GM19438 (cell line): ENCODE data around the gene PRSS50.

Source experiments
- ATAC-seq: cut with Tn5 transposase; IDR thresholded peaks from one replicate; pipeline ENCODE4 v1.9.1; 2021; ENCODE audit warnings: low read depth; ENCODE audit not compliant: unreplicated experiment

Gene PRSS50

GRCh38 chr3:46729038-46729437 lies 11.4 kb upstream of the PRSS50 start:
- no peak for ATAC-seq

DNA sequence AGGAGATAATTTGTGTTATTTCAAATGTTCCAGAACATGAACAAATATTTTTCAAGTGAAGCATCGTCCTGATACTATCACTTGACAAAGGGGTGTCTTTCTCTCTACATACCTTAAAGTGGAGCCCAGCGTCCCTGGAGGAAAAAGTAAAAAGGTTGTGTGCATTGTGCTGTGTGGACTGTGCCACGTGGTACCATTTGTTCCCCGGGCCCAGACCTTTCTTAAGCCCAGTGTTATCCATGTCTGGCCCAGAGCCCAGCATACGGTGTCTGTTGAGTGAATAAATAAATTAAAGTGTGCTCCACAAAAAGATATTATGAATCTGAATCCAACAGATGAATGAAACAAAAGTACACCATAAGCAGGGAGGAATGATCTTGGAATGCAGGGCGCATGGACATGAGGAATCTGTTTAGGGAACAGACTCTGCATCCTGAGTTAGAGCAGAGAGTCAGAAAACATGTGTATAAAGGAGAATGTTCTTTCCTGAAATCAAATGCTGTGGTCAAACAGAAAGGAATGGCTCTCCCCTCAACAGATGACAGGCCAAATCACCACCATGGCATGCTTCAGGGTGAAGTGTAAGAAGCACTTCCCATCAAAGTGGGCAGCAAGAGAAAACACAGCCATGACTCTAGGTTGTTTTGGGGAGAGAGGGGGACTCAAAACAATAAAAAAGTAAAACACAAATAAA lies 8.1 kb upstream of the PRSS50 start:
- no peak for ATAC-seq

DNA sequence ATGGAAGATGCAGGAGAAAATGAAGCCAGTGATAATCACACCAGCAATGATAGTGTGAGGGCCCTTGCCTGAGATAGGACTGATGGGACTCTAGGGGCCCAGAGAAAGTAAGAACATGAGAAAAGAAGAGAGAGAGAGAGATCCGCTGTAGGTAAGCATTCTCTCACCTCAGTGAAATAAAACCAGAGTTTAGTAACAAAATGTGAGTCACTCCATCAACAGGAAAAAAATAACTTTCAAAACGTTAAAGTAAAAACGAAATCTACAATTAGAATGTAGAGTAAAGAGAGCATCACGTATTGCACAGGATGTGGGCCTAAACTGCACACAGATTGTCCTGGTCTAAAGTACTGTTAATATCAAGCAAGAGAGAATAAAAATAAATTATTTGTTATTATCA lies 6.8 kb upstream of the PRSS50 start:
- no peak for ATAC-seq

DNA sequence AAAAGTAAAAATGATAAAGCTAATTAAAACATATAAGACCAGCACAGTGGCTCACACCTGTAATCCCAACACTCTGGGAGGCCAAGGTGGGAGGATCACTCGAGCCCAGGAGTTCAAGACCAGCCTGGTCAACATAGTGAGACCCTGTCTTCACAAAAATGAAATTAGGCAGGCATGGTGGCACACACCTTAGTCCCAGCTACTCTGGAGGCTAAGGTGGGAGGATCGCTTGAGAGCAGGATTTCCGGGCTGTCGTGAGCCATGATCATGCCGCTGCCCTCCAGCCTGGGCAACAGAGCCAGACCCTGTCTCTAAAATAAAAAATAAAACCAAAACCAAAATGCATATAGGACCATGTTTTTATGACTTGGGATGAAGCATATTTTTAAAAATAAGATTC lies 4.8 kb upstream of the PRSS50 start:
- ATAC-seq: no peak

DNA sequence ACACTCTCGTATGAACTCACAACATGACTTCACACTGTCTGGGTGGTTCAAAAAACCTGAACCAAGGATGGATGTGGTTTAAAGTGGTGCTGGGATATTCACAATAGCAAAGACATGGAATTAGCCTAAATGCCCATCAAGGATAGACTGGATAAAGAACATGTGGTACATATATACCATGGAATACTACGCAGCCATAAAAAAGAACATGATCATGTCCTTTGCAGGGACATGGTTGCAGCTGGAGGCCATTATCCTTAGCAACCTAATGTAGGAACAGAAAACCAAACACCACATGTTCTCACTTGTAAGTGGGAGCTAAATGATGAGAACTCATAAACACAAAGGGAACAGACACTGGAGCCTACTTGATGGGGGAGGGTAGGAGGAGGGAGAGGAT lies 3.3 kb upstream of the PRSS50 start:
- no peak for ATAC-seq

DNA sequence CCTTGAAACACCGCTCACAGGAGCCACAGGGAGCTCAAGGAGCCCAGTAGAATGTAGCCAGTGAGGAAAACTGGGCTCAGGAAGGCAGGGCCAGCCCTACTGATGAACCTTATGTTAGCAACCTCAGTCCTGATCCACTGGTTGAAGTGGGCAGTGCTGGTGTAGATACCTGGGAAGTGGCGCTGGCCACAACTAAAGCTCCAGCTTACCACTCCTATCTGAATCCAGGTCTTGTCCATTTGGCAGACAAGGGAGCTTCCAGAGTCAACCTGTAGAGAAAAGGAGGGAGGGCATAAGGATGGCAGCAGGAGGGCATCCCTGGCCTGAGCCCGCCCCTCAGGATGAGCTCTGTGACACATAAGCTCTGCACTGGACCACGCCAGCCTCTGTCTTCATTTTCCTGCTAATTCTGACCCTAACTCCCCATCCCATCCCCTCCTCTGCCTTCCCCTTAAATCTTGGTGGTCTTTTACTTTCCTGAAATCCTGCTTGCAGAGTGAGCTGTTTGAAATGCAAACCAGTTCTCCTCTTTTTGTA lies 2.1 kb upstream of the PRSS50 start:
- ATAC-seq: no peak

DNA sequence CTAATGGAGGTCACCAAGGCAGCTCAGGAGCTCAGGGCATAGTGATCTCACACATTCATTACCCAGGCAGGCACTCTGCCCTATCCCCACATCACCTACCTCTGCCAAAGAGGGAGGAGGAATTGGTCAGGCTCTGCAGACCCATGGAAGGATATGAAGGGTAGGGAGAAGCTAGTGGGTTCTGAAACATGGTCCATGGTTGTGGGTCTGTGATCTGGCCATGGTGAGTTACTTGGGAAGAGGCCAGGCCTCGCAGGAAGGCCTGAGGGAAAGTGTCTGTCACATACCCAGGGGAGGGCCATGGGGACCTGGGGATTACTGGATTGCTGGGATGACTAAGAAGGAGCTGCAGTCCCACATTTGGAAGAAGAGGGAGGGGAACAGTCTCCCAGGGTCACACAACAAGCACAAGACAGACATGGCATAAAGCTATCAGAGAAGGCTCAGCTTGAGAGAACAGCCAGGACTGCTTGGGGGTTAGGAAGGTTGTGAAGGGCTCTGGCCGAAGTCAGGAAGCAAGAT lies 1.4 kb upstream of the PRSS50 start:
- no peak for ATAC-seq

DNA sequence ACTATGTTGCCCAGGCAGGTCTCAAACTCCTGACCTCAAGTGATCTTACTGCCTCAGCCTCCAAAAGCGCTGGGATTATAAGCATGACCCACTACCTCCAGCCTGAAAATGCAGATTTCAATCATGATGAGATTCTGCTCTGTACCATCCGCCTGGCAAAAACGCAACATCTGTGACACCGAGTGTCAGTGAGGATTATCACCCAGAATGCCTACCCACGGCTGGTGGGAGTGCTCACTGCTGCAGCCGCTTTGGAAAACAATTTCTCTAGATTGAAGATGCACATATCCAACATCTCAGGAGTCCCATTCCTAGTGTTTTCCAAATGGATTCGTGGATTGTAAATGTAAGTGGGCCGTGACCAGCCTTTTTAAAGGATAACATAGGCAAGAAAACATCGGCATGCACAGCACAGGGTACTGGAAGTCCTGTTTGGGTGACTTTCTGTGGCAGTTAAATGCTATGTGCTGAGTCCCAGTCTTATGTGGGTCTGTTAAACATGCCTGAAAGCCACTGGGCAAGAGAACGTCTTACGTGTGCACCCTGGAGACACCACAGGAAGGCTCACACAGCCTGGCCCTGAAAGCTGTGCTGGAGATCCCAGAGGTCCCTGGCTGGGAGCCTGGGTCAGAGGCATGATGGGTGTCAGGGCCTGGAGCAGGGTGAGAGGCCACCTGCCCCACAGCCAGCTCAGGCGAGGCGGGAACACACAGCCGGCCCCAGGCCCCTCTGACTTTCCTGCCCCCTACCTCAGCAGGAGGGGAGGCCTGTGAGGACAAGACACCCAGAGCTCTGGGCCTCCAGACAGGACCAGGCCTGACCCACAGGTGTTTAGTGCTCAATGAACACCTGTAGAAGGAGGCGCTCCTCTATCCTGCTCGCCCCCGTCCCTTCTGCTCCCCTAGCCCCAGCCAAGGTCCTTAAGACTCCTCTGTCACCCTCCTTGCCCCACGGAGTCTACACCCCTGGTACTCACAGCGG lies 918 bp downstream of the PRSS50 start:
- no peak for ATAC-seq

DNA sequence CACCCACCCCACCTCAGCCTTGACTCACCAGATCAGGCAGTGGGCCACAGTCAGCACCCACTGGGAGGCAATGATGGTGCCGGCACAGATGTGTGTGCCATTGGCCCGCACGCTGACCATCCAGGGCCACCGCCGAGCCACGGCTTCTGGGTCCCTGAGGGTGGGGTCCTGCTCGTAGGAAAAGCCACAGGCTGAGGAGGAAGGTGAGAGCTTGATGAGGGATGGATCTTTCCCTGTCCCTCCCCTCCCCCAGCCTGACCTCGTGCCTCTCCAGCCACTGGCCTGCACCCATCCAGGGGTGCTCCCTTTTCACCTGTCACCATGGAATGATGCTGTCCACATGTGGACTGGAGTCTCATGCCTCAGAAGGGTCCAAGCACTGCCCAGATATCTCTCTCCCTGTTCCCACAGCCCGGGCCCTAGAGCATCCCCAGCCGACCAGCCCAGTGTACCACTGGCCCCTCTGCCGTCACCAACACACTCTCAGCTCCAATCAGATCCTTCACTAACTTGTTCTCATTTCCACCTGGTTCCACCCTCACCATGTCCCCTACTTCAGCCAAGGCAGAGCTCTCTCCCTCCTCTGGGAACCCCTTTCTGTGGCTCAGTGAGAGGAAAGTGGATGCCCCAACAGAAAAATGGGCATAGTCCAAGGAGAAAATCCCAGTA lies 2.0 kb downstream of the PRSS50 start:
- no peak for ATAC-seq

DNA sequence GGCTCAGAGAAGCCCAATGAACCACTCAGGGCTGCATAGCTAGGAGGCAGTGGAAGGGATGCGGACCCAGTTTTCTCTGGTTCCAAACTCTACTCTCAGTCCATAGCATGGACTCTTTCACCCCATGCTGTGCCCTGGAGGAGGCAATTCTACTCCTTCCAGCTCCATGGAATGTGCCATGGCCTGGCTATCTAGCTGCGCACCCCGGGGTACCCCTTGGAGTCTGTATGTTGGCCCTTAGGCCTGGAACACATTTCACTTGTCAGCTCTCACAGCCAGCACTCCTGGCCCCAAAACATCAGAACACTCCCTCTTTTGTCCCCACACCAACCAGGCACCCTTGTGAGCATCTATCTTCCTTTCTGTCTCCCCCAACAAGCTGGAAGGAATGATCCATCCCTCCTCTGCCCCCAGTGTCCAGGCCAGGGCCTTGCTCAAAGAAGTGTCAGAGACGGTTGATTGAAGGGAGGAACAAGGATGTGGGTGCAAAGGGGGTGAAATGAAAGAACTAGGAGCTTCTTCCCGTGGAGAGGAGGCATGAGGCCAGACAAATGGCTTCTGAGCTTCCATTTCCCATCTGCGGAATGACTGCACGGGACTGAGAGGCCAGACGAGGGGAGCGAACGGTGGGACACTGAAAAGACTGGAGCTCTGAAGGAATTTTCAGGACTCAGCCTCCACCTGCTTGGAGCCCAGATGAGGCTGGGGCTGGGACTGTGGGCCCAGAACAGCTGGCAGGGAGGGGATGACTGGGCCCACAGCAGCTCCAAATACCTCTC lies 2.8 kb downstream of the PRSS50 start:
- ATAC-seq: no peak

DNA sequence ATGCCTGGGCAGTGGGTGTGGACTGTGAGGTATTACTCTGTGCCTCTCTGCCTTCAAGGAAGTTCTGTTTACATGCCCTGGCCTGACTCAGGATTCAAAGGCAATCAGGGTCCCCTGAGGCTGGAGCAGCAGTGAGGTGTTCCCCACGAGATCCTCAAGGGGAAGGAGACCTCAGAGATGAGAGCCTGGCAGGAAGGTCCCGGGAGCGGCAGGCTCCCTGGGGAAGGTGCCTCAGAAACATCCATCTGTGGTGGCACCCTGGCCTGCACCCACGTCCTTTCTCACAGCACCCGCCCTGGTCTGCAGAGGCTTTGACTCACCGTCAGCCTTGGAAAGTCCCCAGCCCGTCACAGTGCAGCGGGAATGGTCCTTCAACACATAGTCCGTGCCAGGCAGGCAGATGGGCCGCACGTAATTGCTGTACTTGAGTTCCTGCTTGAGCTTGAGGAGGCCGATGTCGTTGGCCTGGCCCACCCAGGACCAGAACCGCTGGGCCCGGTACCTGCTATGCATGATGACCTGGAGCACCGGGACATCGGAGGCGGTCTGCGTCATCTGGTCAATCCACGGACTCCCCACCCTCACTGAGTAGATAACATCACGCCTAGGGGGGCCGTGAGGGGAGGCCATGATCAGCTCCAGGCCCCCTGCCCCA lies 3.6 kb downstream of the PRSS50 start:
- no peak for ATAC-seq

GRCh38 chr3:46713050-46713897 lies 4.4 kb downstream of the PRSS50 start:
- ATAC-seq: no peak

- no peak for ATAC-seq
Observed at GRCh38 chr3:46712191-46713049, 5.2 kb downstream of the PRSS50 start.

- no peak for ATAC-seq
Observed at GRCh38 chr3:46711760-46712159, 5.9 kb downstream of the PRSS50 start.

DNA sequence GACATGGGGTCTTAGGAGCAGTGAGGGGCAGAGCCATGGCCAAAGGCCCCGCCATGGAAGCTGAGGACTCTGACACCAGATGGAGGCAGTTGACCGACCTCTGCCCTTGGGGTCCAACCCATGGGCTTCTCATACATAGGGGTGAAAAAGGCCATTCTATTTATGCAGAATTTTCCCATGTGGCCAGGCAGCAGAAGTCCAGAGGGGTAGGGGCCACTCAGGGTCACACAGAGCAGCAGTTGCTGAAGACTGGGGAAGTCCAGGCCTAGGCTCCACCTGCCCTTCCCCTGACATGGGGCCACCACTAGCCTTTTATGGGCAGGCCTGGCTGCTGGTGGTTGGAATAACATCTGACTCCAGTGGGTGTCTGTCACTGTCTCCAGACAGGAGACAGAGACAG lies 6.4 kb downstream of the PRSS50 start:
- no peak for ATAC-seq

GRCh38 chr3:46710671-46711295 lies 6.9 kb downstream of the PRSS50 start:
- no peak for ATAC-seq

DNA sequence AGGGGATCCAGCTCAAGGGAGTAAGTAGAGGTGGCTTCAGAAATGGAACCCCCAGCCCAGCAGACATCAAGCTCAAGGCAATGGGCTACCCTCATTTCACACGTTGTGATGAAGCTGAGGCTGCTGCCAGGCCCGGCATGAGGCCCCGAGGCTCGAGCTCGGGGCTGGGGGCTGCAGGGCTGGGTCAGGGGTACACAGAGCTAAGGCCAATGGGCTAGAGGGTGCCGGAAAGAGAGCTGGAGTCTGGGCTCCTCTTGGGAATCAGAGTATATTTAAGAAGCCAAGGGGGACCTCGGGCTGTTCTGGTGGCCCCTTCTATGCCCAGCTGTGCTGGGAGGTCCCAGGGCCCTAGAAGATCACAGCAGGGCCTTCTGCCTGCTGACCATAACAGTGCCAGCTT lies 7.4 kb downstream of the PRSS50 start:
- no peak for ATAC-seq
